GM11168 (cell line): ENCODE measurements around the gene IL1RL1.
"Not testable (repeated sequence)": the region's sequence is repeated elsewhere in the genome, so short reads cannot be mapped to it uniquely, and the experiment has no call there.

ENCODE experiments used
- in situ Hi-C: fragments of 300-500 bp; cut with MboI; formaldehyde crosslinking; loops from one replicate; pipeline ENCODE4 v1.12.0; 2022; ENCODE audit warnings: low sequenced_read_pairs; ENCODE audit not compliant: unreplicated experiment

IL1RL1 gene

DNA sequence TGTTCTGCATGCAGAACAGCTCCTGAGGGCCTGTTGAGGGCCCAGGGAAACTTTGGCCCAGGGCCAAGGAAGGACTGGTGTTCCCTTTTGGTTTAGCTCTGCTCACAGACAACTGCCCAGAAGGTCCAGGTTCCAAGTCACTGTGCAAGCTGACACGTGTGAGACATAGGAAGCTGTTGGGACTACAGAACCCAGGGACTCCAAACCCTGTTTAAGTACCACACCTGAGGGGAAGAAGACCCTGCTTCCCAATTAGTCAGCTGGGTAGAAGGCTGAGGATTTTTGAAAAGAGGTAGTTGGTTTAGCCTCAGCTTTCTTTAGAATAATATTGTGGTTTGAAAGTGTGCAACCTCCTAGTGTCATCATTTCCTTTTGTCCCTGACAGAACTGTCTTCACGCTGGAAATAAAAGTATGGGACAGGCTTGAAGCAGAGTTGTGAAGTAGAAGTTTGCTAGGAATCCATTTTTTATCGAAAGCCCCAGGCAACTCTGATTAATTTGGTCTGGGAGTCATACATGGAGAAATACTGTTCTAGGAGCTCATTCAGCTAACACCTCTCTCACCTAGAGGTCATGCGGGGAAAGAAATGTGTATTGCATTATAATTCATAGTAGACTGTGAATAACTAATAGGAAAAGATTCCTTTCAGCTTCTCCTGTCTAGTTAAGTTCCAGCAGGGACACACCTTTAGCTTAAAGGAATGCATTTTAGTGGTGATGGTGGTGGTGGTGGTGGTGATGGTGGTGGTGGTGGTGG, 19.9 kb upstream of the IL1RL1 start:
- in situ Hi-C loops: no loop called here

- in situ Hi-C loops: no loop called here
Measured at GRCh38 chr2:102294802-102295489, 16.4 kb upstream of the IL1RL1 start.

GRCh38 chr2:102295566-102295965, 15.8 kb upstream of the IL1RL1 start:
- in situ Hi-C loops: no loop called here

GRCh38 chr2:102296449-102296848, 14.9 kb upstream of the IL1RL1 start:
- in situ Hi-C loops: no loop called here

- in situ Hi-C loops: no loop called here
Measured at GRCh38 chr2:102297891-102298290, 13.5 kb upstream of the IL1RL1 start.

DNA sequence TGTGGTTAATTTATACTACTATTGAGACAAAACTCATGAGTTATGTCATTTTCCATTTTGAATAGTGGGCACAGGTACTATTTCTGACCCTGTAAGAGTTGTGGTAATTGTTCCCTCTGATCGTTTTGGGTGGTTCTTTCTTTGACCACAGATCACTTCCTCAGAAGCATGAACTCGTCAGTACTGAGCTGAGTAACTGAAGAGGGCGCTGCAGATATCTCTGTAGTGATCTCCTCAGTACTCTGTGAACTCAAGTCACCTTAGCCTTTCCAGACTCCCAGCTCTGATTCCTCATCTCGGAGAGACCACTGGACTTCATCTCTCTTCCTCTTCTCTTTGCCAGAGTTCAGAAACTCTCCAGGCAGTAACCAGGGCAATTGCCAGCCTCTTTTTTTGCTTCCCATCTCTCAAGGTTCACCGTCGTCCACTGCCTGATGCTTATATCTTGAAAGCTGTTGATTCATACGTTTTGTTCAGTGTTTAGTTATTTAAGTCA, 9.4 kb upstream of the IL1RL1 start:
- in situ Hi-C loops: no loop called here

DNA sequence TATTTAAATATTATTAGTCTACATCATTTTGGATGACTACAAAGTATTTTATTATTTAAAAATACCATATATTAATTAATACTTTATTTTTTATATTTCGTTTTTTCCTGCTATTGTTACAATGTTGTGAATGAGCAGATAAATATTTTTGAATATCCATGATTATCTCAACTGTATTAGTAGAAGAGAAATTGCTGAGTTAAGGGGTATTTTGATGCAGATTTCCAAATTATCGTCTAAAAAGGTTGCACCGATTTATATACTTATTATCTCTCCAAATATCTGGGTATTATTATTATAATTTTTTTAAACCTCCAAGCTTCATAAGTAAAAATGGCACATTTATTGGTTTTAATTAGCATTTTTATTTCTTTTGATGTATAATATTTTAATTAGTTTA, 8.9 kb upstream of the IL1RL1 start:
- in situ Hi-C loops: no loop called here

- in situ Hi-C loops: no loop called here
Measured at GRCh38 chr2:102303589-102303988, 7.8 kb upstream of the IL1RL1 start.

DNA sequence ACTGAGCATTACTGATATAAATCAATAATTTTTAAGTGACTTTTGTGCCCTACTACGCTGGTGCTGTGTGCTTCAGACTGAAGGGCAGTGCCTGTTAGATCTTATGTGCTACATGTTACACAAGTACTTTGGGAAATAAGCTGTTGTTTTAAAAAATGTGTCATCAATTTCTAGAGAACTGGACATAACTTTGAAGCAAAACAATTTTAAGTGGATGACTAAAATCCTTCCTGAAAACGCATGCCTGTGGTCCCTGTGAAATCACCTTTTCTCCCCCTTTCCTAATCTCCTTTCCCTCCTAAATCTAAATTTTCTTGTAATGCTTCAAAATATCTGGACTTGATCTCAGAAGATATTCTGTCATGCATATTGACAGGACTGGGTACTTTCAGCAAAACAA, 7.1 kb upstream of the IL1RL1 start:
- in situ Hi-C loops: no loop called here

DNA sequence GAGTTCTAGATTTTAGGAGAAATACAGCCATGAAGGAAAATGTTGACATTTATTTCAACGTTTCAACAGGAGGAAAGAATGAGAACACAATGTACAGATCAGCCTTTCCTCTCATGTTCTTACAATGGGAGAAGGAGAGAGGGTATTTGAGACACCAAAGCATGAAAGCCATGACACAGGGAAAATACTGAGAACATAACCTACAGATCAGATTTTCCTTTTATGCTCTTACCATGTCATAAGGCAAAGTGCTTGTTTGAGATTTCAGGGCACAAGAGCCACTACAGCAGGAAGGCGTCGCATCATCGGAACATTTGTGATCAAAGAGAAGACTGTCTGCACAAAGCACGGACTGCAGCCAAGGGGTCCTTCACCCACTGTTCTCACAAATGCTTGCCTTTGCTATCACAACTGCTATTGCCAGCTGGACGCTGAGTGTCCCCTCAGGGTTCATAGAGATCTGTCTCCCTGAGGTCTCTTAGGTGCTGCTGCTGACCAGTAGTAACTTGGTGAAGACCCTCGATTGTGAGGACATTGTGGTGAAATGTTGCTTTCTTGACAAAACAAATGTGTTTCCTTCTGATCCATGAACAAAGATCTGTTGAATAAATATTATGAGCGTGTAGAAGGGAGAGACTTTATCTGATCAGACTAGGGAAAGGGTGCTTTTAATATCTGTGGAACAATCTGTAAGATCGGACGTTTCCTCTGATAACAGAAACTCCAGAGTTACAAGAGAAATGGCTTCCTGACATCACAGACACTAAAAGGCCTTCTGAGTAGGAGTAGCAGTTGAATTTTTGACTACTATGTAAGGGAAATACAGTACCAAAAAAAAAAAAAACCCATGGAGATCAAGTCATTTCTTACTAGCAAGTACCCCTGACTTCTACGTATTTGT, 6.4 kb upstream of the IL1RL1 start:
- in situ Hi-C loops: no loop called here

GRCh38 chr2:102306125-102306524, 5.2 kb upstream of the IL1RL1 start:
- in situ Hi-C loops: no loop called here

- in situ Hi-C loops: no loop called here
Measured at GRCh38 chr2:102313025-102313424, 1.7 kb downstream of the IL1RL1 start.

DNA sequence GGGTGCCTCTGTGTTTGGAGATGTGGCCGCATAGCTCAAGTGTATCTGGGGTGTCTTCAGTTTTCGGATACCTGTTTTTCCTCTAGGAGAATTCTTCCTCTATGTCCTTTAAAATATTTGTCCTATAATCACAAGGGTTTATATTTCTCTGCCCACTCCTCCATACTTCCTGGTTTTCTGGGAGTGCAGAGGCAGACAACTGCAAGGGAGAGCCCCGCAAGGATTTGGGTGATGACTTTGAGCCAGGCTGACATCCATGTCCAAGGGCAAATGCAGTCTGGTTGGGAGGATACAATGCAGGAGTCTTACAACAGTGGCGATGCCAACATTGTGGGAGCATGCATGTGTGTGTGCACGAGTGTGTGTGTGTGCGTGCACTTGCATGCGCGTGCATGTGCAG, 2.1 kb downstream of the IL1RL1 start:
- in situ Hi-C loops: no loop called here

- in situ Hi-C loops: no loop called here
Measured at GRCh38 chr2:102313950-102314349, 2.6 kb downstream of the IL1RL1 start.

- in situ Hi-C loops: no loop called here
Measured at GRCh38 chr2:102315921-102316320, 4.6 kb downstream of the IL1RL1 start.

DNA sequence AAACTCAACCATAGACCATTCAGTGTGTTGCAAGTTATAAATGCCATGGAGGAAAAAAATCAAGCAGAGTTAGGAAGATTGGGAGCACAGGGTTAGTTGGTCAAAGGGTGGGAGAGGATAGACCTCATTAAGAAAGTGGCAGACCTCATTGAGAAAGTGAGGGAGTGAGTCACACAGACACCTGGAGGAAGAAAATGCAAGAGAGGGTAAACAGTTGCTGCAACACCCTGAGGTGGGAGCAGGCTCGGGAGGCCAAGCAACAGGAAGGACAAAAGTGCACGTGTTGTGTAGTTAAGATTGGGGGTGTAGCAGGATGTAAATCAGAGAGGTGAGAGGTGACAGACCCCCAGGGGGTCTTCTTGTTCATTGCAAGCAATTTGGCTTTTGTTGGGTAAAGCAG, 6.4 kb downstream of the IL1RL1 start:
- in situ Hi-C loops: no loop called here

DNA sequence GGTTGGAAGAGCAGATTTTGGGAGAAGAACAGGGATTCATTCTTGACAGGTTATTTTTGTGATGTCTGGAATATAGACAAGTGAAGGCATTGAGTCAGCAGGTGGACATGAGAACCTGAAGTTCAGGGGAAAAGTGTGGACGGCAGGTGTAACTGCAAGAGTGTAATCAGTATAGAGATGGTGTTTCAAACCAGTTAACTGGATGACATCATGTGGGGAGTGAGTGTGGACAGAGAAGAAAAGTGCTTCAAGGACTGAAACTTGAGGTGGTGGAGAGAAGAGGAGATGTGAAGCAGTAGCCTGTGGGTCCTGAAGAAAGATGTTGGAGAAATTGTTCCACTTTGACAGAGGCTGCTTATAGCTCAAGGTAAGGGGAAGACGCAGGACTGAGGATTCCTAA, 7.1 kb downstream of the IL1RL1 start:
- in situ Hi-C loops: no loop called here

- in situ Hi-C loops: no loop called here
Measured at GRCh38 chr2:102321941-102322719, 10.8 kb downstream of the IL1RL1 start.

GRCh38 chr2:102324914-102325313, 13.6 kb downstream of the IL1RL1 start:
- in situ Hi-C loops: not testable (repeated sequence)
